NCI-H2081 (cell line): ENCODE data around the gene RFX2.
A peak's percentile ranks its signal among the peaks of the same experiment; 100 is the strongest.

Source experiments
- DNase-seq, 2 experiments: peaks; one replicate each; lab custom pipeline; 2025; lab: John Stamatoyannopoulos, UW

The RFX2 gene

GRCh38 chr19:5955636-5955935, 154.7 kb downstream of the RFX2 start:
- no peak for DNase-seq

- no peak for DNase-seq
Measured at GRCh38 chr19:5954293-5954692, 156.0 kb downstream of the RFX2 start.

- DNase-seq = peak in 1 of 2 experiments; percentile 18
Measured at GRCh38 chr19:5953680-5954213, 156.6 kb downstream of the RFX2 start.

- DNase-seq = no peak
Measured at GRCh38 chr19:5953030-5953589, 157.2 kb downstream of the RFX2 start.

- DNase-seq = peak in 1 of 2 experiments; percentile 34
Measured at GRCh38 chr19:5952193-5953029, 157.9 kb downstream of the RFX2 start.

DNA sequence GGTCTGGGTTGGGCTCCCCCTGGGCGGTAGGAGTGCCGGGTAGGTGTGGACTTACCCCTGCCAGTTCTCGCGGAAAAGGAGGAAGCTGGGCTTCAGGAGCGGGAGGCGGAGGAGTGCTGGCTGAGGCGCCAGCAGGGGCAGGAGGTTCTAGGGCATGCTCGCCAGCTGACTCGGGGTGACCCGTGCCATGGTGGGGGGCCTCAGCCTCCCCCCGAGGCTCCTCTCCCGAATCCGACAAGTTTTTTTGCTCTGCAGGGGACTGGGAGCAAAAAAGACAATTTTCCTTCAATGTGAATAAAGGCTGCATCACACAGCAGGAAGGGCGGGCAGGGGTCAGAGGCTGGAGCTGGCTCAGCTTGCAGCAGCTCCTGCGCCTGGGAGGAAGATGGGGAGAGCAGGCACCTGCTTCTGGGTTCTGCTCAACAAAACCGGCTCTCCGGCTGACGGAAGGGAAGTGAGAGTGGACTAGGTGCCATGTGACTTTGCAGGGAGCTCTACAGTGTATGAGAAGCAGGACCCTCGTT, 158.9 kb downstream of the RFX2 start:
- DNase-seq = no peak

DNA sequence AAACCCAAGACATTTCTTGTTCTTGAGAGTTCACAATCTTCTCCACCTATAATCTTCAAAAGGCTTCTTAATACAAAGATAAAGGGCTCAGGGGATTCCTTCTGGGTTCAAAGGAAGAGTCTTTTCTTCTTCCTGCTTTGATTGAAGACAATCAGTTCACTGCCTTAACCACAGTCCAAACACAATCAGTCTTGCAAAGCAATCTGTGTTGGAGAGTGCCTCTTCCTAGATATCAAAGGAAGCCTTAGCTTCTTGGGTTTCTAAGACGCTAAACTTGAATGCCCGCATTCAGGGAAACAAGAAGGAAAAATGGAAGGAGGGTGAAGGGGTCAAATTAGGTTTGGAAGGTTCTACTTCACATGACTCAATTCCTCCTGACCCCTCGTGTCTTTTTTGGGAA, 159.6 kb downstream of the RFX2 start:
- no peak for DNase-seq

GRCh38 chr19:5949792-5950305, 160.5 kb downstream of the RFX2 start:
- peak in 1 of 2 experiments; percentile 40 for DNase-seq

DNA sequence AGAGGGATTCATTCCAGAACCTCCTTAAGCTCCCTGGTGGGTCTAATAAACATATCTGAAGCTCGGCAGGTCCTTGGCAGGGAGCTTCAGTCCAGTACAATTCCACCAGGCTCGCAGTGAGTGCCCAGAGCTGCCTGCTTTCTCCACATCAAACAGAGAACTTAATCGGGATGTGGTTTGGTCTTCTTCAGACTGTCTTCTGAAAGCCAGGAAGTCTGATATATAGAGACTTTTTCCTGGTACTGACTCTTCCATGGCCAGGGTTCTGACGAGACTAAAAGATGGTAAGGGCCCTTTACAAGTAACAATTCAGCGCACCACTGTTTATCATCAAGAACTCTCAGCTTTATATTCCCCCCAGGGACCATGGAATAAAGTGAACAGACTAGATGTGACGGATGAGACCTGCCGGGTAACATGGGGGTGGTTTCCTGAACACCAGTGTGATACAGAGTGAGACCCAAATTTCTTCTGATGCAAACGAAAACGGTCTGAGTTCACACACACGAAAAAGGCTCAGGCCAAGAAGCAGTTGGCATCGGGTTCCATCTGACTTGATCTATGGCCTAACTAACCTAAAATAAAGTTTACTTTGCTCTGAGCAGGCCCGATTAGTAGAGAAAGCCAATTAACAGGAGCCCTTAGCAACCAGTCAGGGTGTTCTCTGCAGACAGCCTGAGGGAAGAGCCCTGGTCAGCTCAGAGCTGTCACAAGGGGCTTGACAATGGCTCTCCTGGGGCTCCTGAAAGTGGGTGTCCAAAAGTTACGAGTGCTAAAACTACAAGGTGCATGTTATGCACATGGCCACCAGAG, 161.3 kb downstream of the RFX2 start:
- DNase-seq = no peak

GRCh38 chr19:5947435-5947834, 162.9 kb downstream of the RFX2 start:
- no peak for DNase-seq

DNA sequence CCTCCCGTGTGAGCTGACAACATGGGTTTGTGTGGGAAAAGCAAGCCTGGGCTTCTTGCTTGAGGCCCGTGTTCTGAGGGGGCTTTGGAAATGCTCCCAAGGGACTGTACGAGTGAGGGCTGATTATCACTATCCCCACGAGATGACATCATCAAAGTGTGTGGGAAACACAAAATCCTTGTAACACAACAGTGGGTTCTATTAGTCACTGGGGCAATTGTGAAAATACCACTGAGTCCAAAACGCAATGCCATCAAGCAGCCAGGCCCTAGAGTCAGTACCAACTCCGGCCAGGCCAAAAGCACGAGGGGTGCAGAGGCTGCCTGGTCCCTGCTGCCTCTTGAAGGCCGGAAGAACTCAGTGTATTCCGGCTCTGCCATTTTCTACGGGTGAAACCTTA, 166.7 kb downstream of the RFX2 start:
- DNase-seq = no peak
